Ishikawa (cell line): Measurements from ENCODE around the gene SPPL2A.

Experiments
- CEBPB ChIP-seq: IDR thresholded peaks from 2 replicates; pipeline ENCODE4 v1.6.1; 2012
- CREB1 ChIP-seq: IDR thresholded peaks from 2 replicates; pipeline ENCODE4 v1.6.1; 2012; ENCODE audit warnings: low read depth
- EGR1 ChIP-seq: IDR thresholded peaks from 2 replicates; pipeline ENCODE4 v1.6.1; 2012
- EP300 ChIP-seq: IDR thresholded peaks from 2 replicates; pipeline ENCODE4 v1.6.1; 2012; ENCODE audit warnings: borderline replicate concordance
- FOXM1 ChIP-seq: IDR thresholded peaks from 2 replicates; pipeline ENCODE4 v1.6.1; 2012; ENCODE audit warnings: low read depth, borderline replicate concordance
- MAX ChIP-seq: IDR thresholded peaks from 2 replicates; pipeline ENCODE4 v1.6.1; 2012
- NFIC ChIP-seq: IDR thresholded peaks from 2 replicates; pipeline ENCODE4 v1.6.1; 2012
- RAD21 ChIP-seq: IDR thresholded peaks from 2 replicates; pipeline ENCODE4 v1.6.1; 2012; ENCODE audit warnings: low read depth
- REST ChIP-seq: IDR thresholded peaks from 2 replicates; pipeline ENCODE4 v1.6.1; 2012; ENCODE audit warnings: low read depth, mild to moderate bottlenecking
- TAF1 ChIP-seq: IDR thresholded peaks from 2 replicates; pipeline ENCODE4 v1.6.1; 2012; ENCODE audit warnings: low read depth, mild to moderate bottlenecking
- TCF12 ChIP-seq: IDR thresholded peaks from 2 replicates; pipeline ENCODE4 v1.6.1; 2012; ENCODE audit warnings: low read depth
- TEAD4 ChIP-seq: IDR thresholded peaks from 2 replicates; pipeline ENCODE4 v1.6.1; 2012
- USF1 ChIP-seq: IDR thresholded peaks from 2 replicates; pipeline ENCODE4 v1.6.1; 2012
- YY1 ChIP-seq: IDR thresholded peaks from 2 replicates; pipeline ENCODE4 v1.6.1; 2012; ENCODE audit warnings: low read depth
- ZBTB7A ChIP-seq: IDR thresholded peaks from 2 replicates; pipeline ENCODE4 v1.6.1; 2012; ENCODE audit warnings: low read depth

The SPPL2A gene

GRCh38 chr15:50765195-50765967 lies at the start of gene SPPL2A:
SPPL2A (minus strand) TSS chr15:50765706; CDS start chr15:50765533, 173 bp downstream.
- TF ChIP-seq YY1 = peak; percentile 10; the same call in 1 of the 2 replicates
- peak; percentile 14 for TF ChIP-seq MAX
- no peak for TF ChIP-seq CREB1
- TF ChIP-seq TAF1 = peak; percentile 84
- TF ChIP-seq NFIC = no peak
- no peak for TF ChIP-seq USF1
- TF ChIP-seq CEBPB = peak; percentile 66; the same call in 1 of the 2 replicates
- no peak for TF ChIP-seq TEAD4

- TF ChIP-seq MAX (no peak), TAF1 (no peak), TCF12 (no peak), YY1 (no peak), ZBTB7A (no peak), NFIC (no peak), CREB1 (no peak), RAD21 (no peak), TEAD4 (no peak), EGR1 (no peak), FOXM1 (no peak), EP300 (no peak), REST (no peak), CEBPB (no peak)
These were observed 49.1 kb upstream of the SPPL2A start for GRCh38 chr15:50814634-50815033.

GRCh38 chr15:50813865-50814264 lies 48.4 kb upstream of the SPPL2A start:
- no peak for TF ChIP-seq TCF12
- TF ChIP-seq CREB1 = no peak
- no peak for TF ChIP-seq EP300
- no peak for TF ChIP-seq TEAD4
- no peak for TF ChIP-seq NFIC
- TF ChIP-seq YY1 = no peak
- no peak for TF ChIP-seq MAX
- no peak for TF ChIP-seq USF1
- TF ChIP-seq CEBPB = no peak
- no peak for TF ChIP-seq FOXM1
- TF ChIP-seq TAF1 = no peak
- no peak for TF ChIP-seq ZBTB7A
- TF ChIP-seq REST = no peak

GRCh38 chr15:50813089-50813488 lies 47.6 kb upstream of the SPPL2A start:
- no peak for TF ChIP-seq FOXM1
- TF ChIP-seq REST = no peak
- TF ChIP-seq CEBPB = no peak
- TF ChIP-seq CREB1 = no peak
- TF ChIP-seq ZBTB7A = no peak
- no peak for TF ChIP-seq TCF12
- TF ChIP-seq RAD21 = no peak
- no peak for TF ChIP-seq EP300
- no peak for TF ChIP-seq TAF1
